A549 (cell line): ENCODE data around the gene OMP. TPM values are rescaled to one million over a fixed set of nuclear protein-coding genes. Genes with fewer than 3 reads are reported as not detected.

Experiments
- ATAC-seq, 2 experiments: fragments of 200-7000 bp in 1 of 2; fragments of >200 bp in 1 of 2; cut with Nextera tagmentation in 1 of 2; cut with Tn5 transposase in 1 of 2; 3 replicates each; pipeline versions ENCODE4 v1.8.0 to v1.9.1; 2018 to 2020; ENCODE audit warnings: mild to moderate bottlenecking in 1 of 2, moderate library complexity in 1 of 2
- CTCF ChIA-PET: fragments of 300-600 bp; sonication (Branson Sonifier 250); formaldehyde crosslinking; extraction: SDS; loops from one replicate; lab custom pipeline; 2021; ENCODE audit warnings: antibody characterized with exemption, inconsistent platforms; lab: Yijun Ruan, JAX
- POLR2A ChIA-PET: fragments of 350-600 bp; formaldehyde crosslinking; extraction: SDS; loops from one replicate; lab custom pipeline; 2021; ENCODE audit warnings: antibody characterized with exemption, inconsistent platforms; lab: Yijun Ruan, JAX
- DNase-seq, 2 experiments: peaks; one replicate each; pipeline versions ENCODE4 v3.0.0 to v3.0.0-alpha.2; 2011 to 2016; ENCODE audit warnings: low read depth in 1 of 2, low spot score in 1 of 2
- FAIRE-seq: peaks from 2 replicates; lab custom pipeline; 2011; peaks lifted over from hg19 to GRCh38; lab: Jason Lieb, UNC
- H3K27ac ChIP-seq, 2 experiments: fragments of >200 bp; sonication (Bioruptor Twin); formaldehyde crosslinking; 3 replicates each; pipeline ENCODE4 v1.5.1; 2016 to 2017
- H3K4me1 ChIP-seq: fragments of >200 bp; sonication (Bioruptor Twin); formaldehyde crosslinking; 3 replicates; pipeline ENCODE4 v1.6.1; 2016
- H3K4me2 ChIP-seq: fragments of >200 bp; sonication (Bioruptor Twin); formaldehyde crosslinking; 3 replicates; pipeline ENCODE4 v1.6.1; 2016
- H3K4me3 ChIP-seq: fragments of >200 bp; sonication (Bioruptor Twin); formaldehyde crosslinking; 3 replicates; pipeline ENCODE4 v1.5.1; 2016
- H3K9me3 ChIP-seq: fragments of >200 bp; sonication (Bioruptor Twin); formaldehyde crosslinking; 3 replicates; pipeline ENCODE4 v1.6.1; 2016
- EHMT2 ChIP-seq: fragments of 200-600 bp; sonication (generic); IDR thresholded peaks from 2 replicates; pipeline ENCODE4 v1.6.1; 2016; ENCODE audit warnings: antibody characterized with exemption, low read depth, mild to moderate bottlenecking, moderate library complexity
- FOSL2 ChIP-seq, 2 experiments: fragments of 450-650 bp in 1 of 2; fragments of >200 bp in 1 of 2; sonication (Bioruptor Twin) in 1 of 2; formaldehyde crosslinking; IDR thresholded peaks; 2 replicates each; pipeline versions ENCODE4 v1.5.0 to v1.6.1; 2016 to 2020; ENCODE audit warnings: mild to moderate bottlenecking in 1 of 2, moderate library complexity in 1 of 2
- MAZ ChIP-seq: fragments of 150-350 bp; IDR thresholded peaks from 2 replicates; pipeline ENCODE4 v1.6.1; 2014; ENCODE audit warnings: antibody characterized with exemption, low read depth, low read length, borderline replicate concordance
- POLR2A ChIP-seq: IDR thresholded peaks from 2 replicates; pipeline ENCODE4 v1.6.1; 2012; ENCODE audit warnings: mild to moderate bottlenecking, low read length
- WGBS: methylation state at CpG from one replicate; pipeline ENCODE4 v1.1.6; 2017; ENCODE audit errors: missing lambda C conversion rate; 5-methylcytosine and 5-hydroxymethylcytosine counted together
- polyA plus RNA-seq, 4 experiments: library from polyadenylated mRNA; depleted of rRNA in 3 of 4; stranded (reverse); fragments of >200 nt; fragmentation: RNase III in 1 of 4; extraction: RNeasy Plus Mini Kit Qiagen cat#74134 plus additional on column Dnase treatment in 1 of 4; gene quantifications; 2 replicates in 3 of 4; 3 replicates in 1 of 4; pipeline ENCODE4 v1.2.3, GENCODE V29; 2011 to 2017
- TF ChIP-seq, protein P1 (sequence below): IDR thresholded peaks from 2 replicates; pipeline ENCODE4 v1.6.1; 2012

OMP gene
- polyA plus RNA-seq, 2 of the 4 experiments (the other 2 are of a cell fraction): not detected

DNA sequence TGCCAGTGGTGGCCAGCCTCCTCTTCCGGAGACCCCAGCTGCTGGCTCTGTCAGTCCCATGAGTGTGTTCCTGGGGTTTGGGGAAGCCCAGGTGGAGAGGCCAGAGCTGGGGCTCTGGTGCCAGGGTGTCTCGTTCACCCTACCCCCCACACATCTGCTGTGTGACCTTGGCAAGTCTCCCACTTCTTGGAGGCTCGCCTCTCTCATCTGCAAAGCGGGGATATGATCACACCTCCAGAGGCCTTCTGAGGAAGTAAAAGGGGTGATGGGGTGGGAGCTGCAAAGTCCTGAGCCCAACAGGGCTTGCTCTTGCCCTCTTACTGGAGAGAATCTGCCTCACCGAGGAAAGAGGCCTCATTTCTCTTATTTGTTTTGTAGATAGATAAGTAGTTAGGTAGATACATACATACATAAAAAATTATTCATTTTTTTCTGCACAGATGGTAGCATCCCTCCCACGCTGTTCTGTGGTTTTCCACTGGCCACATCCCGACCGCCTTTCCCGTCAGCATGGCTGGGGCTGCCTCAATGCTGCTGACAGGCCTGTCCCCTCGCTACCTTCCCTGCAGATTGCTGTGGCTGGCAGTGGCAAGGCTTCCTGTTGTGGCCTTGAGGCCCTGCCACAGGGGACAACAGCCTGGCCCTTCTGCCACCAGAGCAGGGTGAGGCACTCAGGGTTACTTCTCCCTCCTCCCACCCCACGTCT is 49.3 kb downstream of the OMP start:
- POLR2A ChIA-PET: no interaction called here
- FAIRE-seq (no peak), ATAC-seq (no peak), DNase-seq (no peak)
- H3K4me2 ChIP-seq: no peak overlapping the region
- no peak overlapping the region for H3K4me3 ChIP-seq
- H3K4me1 ChIP-seq: no peaks in the 10 kb centered on the region
- no peaks in the 10 kb centered on the region for H3K9me3 ChIP-seq
- no peak overlapping the region for H3K27ac ChIP-seq
- TF ChIP-seq EHMT2: no peak
- TF ChIP-seq FOSL2 (IDR thresholded peaks at IDR 0.05): no peak
- TF ChIP-seq FOSL2 (CRISPR knock-in tag; IDR thresholded peaks at IDR 0.05): no peak
- WGBS: 68% methylated on average over 10 of the region's 11 CpGs
- CTCF ChIA-PET: interaction anchor here (0.9 to 1.3 kb wide), 2 partner anchors 25 to 37 kb away, joined by 3 read pairs; no protein-coding TSS in a partner anchor

DNA sequence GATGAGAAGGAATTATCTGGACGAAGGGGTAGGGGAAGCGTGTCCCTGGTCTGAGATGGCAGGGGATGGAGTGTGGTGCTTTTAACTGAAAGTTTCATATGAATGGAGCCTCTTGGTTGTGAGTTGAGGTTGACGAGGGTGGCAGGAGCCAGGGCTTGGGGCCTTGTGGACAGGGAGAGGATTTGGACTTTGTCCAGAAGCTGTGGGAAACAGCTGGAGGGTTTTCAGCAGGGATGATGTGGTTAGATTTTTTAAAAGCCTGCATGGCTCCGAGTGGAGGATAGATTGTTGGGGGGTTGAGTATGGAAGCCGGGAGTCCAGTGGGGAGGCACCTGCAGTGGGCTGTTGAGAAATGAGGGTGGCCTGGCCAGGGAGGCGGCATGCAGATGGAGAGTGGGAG is 50.2 kb downstream of the OMP start:
- 73% methylated on average over 6 of the region's 6 CpGs for WGBS
- no peak overlapping the region for H3K27ac ChIP-seq
- no peak overlapping the region for H3K4me2 ChIP-seq
- ChIA-PET CTCF (interaction anchor here (0.9 to 1.5 kb wide), 2 partner anchors 36 to 395 kb away, joined by 3 to 6 read pairs; no protein-coding TSS in a partner anchor), POLR2A (no interaction called here)
- no peaks in the 10 kb centered on the region for H3K4me1 ChIP-seq
- FAIRE-seq (no peak), ATAC-seq (no peak), DNase-seq (no peak)
- TF ChIP-seq, protein P1, sequence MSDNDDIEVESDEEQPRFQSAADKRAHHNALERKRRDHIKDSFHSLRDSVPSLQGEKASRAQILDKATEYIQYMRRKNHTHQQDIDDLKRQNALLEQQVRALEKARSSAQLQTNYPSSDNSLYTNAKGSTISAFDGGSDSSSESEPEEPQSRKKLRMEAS: no peak
- no peak for TF ChIP-seq POLR2A
- no peak for TF ChIP-seq MAZ
- H3K4me3 ChIP-seq: no peak overlapping the region
- no peaks in the 10 kb centered on the region for H3K9me3 ChIP-seq

Other genes starting within 250 kb of the OMP start
- 43.3 and 46.6 TPM in 2 replicates for gene ACER3, start 241.9 kb upstream of the OMP start, polyA plus RNA-seq (2011; rRNA removed)
- 14.8 to 17.7 TPM (median 16.0 TPM) in 3 replicates for gene ACER3, start 241.9 kb upstream of the OMP start, polyA plus RNA-seq (2017; fragmentation: RNase III; extraction: RNeasy Plus Mini Kit Qiagen cat#74134 plus additional on column Dnase treatment)
- 0.04 and 0.11 TPM in 2 replicates for gene B3GNT6, start 68.4 kb upstream of the OMP start, polyA plus RNA-seq (2011; rRNA removed)
- 0.04 to 0.05 TPM in 2 of 3 replicates, not detected in the other for gene B3GNT6, start 68.4 kb upstream of the OMP start, polyA plus RNA-seq (2017; fragmentation: RNase III; extraction: RNeasy Plus Mini Kit Qiagen cat#74134 plus additional on column Dnase treatment)
- gene CAPN5, start 35.9 kb upstream of the OMP start, polyA plus RNA-seq (2011; rRNA removed): 12.9 and 16.6 TPM in 2 replicates
- 6.8 to 9.4 TPM (median 8.9 TPM) in 3 replicates for gene CAPN5, start 35.9 kb upstream of the OMP start, polyA plus RNA-seq (2017; fragmentation: RNase III; extraction: RNeasy Plus Mini Kit Qiagen cat#74134 plus additional on column Dnase treatment)
- gene MYO7A, start 25.4 kb downstream of the OMP start, polyA plus RNA-seq (2011; rRNA removed): 1.7 and 2.6 TPM in 2 replicates
- 1.4 to 2.7 TPM (median 2.1 TPM) in 3 replicates for gene MYO7A, start 25.4 kb downstream of the OMP start, polyA plus RNA-seq (2017; fragmentation: RNase III; extraction: RNeasy Plus Mini Kit Qiagen cat#74134 plus additional on column Dnase treatment)
- not detected in 2 replicates for gene GDPD4, start 198.8 kb downstream of the OMP start, polyA plus RNA-seq (2011; rRNA removed)
- not detected in 3 replicates for gene GDPD4, start 198.8 kb downstream of the OMP start, polyA plus RNA-seq (2017; fragmentation: RNase III; extraction: RNeasy Plus Mini Kit Qiagen cat#74134 plus additional on column Dnase treatment)